LNCaP clone FGC (cell line): ENCODE data around the gene CDH12.
"Not testable (repeated sequence)": the region's sequence is repeated elsewhere in the genome, so short reads cannot be mapped to it uniquely, and the experiment has no call there.

Experiments
- DNase-seq: peaks from one replicate; pipeline ENCODE4 v3.0.0-alpha.2; 2011; ENCODE audit warnings: low read depth
- H3K4me3 ChIP-seq: 2 replicates; pipeline ENCODE4 v1.5.1; 2011; ENCODE audit warnings: mild to moderate bottlenecking, low read depth, low read length, control low read depth
- TF ChIP-seq, protein P1 (sequence below): IDR thresholded peaks from 2 replicates; pipeline ENCODE4 v1.5.1; 2012; ENCODE audit warnings: mild to moderate bottlenecking; ENCODE audit not compliant: control insufficient read depth, insufficient read depth; ENCODE audit errors: extremely low read depth

CDH12 gene

GRCh38 chr5:22780756-22781155, 72.4 kb downstream of the CDH12 start:
- no peak for DNase-seq
- no peak overlapping the region for H3K4me3 ChIP-seq
- TF ChIP-seq, protein P1, sequence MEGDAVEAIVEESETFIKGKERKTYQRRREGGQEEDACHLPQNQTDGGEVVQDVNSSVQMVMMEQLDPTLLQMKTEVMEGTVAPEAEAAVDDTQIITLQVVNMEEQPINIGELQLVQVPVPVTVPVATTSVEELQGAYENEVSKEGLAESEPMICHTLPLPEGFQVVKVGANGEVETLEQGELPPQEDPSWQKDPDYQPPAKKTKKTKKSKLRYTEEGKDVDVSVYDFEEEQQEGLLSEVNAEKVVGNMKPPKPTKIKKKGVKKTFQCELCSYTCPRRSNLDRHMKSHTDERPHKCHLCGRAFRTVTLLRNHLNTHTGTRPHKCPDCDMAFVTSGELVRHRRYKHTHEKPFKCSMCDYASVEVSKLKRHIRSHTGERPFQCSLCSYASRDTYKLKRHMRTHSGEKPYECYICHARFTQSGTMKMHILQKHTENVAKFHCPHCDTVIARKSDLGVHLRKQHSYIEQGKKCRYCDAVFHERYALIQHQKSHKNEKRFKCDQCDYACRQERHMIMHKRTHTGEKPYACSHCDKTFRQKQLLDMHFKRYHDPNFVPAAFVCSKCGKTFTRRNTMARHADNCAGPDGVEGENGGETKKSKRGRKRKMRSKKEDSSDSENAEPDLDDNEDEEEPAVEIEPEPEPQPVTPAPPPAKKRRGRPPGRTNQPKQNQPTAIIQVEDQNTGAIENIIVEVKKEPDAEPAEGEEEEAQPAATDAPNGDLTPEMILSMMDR = no peak

DNA sequence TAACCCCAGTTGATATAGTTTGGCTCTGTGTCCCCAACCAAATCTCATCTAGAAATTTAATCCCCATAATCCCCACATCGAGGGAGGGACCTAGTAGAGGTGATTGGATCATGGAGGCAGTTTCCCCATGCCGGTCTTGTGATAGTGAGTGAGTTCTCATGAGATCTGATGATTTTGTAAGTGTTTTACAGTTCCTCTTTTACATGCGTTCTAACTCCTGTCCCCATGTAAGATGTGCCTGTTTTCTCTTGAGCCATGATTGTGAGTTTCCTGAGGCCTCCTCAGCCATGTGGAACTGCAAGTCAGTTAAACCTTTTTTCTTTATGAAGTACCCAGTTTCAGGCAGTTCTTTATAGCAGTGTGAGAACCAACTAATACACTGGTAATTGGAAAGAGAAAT, 73.6 kb downstream of the CDH12 start:
- H3K4me3 ChIP-seq = no peak overlapping the region
- DNase-seq = no peak
- TF ChIP-seq, protein P1 = no peak

GRCh38 chr5:22776285-22776684, 76.9 kb downstream of the CDH12 start:
- TF ChIP-seq, protein P1 = no peak
- H3K4me3 ChIP-seq = no peak overlapping the region
- no peak for DNase-seq

GRCh38 chr5:22774214-22774613, 78.9 kb downstream of the CDH12 start:
- H3K4me3 ChIP-seq, DNase-seq: not testable (repeated sequence)

- DNase-seq = no peak
- TF ChIP-seq, protein P1 = no peak
- H3K4me3 ChIP-seq = no peak overlapping the region
These were observed 88.4 kb downstream of the CDH12 start for GRCh38 chr5:22764736-22765135.

GRCh38 chr5:22757776-22758175, 95.4 kb downstream of the CDH12 start:
- H3K4me3 ChIP-seq = no peak overlapping the region
- DNase-seq = no peak
- TF ChIP-seq, protein P1 = no peak

DNA sequence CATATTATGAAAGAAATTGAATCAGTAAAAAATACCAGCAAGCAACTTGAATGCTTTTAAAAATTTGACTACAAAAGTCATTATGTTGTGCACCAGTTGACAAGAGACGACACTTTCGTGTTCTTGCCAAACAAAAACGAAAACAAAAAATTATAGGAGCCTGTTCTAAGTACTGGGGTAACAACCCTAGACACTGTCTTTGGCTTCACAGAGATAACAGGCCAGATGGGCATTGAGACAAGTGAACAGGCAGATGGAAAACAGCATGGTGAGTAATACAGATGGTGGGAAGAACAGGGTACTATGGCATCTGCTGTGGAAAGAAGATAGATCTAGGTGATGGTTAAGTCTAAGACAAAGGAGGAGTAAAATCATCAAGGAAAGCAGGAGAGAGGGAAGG, 99.0 kb downstream of the CDH12 start:
- DNase-seq = no peak
- no peak overlapping the region for H3K4me3 ChIP-seq
- TF ChIP-seq, protein P1 = no peak
